DMS79 (cell line): ENCODE results near the gene DNAAF1.
"Not testable (repeated sequence)": the region's sequence is repeated elsewhere in the genome, so short reads cannot be mapped to it uniquely, and the experiment has no call there.

Experiments used
- DNase-seq: peaks from one replicate; lab custom pipeline; 2025; lab: John Stamatoyannopoulos, UW

The DNAAF1 gene

DNA sequence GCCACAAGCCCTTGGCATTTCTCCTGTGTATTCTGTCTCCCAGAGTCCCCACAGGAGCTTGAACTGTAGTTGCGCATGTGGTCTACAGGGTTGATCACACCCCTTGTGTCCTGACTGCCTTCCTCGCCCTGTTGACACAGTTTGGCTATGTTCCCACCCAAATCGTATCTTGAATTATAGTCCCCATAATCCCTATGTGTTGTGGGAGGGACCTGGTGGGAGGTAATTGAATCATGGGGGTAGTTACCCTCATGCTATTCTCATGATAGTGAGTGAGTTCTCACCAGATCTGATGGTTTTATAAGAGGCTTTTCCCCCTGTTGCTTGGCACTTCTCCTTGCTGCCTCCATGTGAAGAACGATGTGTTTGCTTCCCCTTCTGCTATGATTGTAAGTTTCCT, 67.0 kb downstream of the DNAAF1 start:
- DNase-seq, result no peak

DNA sequence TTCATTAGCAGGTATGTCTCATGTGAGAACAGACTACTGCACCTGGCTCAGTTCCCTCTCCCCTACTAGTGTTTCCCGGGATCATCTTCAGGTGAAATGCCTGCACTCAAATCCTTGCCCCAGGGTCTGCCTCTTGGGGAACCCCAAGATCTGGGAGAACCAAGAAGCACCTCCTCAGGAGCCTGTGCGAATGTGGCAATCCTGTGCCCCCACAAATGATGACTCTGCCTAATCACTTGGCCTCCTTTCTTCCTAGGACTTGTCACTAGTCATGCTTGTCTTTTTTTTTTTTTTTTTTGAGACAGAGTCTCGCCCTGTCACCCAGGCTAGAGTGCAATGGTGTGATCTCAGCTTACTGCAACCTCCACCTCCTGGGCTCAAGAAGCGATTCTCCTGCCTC, 67.5 kb downstream of the DNAAF1 start:
- no peak for DNase-seq

DNA sequence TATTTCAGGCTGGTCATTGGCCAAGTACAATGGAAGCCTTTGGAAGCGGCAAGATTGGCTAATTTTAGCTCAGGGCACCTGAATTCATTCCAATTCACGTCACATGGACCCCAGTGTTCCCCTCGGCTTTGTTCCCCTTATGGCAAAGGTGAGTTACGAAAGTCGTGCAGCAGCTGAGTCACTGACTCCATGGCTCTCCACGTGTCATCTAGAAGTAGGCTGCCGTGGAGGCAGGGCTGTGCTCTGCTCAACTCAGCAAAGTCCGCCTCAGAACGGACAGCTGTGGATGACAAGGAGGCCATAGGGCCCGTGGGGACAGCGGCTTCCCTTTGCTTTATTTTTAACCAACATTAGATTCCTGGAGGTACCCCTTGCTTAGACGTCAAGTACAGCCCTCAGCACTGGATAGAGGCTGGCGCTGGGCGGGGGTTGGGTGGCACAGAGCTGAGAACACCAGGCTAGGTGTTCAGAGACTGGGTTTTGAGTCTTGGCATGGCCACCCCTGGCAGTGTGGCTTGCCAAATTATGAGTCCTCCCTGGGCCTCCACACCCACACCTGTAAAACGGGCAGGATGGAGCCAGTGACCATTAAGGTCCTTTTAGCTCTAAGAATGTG, 69.5 kb downstream of the DNAAF1 start:
- no peak for DNase-seq

DNA sequence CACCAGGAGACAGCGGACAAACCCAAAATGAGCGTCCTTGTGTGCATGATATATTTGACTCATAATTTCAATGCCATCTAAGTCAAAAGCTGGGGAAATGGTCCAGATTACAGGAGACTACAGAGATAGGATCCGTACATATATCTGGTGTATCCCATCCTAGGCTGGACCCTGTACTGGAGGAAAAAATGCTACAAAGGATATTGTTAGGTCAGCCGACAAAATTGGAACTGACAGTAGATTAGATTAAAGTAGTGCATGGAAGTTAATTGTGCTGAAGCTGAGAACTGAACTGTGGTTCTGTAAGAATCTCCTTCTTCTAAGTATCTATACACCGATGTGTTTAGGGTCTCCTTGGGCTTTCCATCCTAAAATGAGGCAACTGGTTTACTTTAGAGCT, 70.4 kb downstream of the DNAAF1 start:
- DNase-seq, result no peak

DNA sequence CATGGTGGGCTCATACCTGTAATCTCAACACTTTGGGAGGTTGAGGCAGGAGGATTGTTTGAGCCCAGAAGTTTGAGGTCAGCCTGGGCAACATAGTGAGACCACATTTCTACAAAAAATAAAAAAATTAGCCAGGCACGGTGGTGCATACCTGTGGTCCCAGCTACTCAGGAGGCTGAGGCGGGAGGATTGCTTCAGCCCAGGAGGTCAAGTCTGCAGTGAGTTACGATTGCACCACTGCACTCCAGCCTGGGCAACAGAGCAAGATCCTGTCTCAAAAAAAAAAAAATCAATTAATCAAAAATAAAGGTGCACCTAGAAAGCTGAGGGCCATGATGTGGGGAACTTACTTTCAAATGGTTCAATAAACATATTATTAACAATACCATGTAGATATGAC, 71.0 kb downstream of the DNAAF1 start:
- not testable (repeated sequence) for DNase-seq

DNA sequence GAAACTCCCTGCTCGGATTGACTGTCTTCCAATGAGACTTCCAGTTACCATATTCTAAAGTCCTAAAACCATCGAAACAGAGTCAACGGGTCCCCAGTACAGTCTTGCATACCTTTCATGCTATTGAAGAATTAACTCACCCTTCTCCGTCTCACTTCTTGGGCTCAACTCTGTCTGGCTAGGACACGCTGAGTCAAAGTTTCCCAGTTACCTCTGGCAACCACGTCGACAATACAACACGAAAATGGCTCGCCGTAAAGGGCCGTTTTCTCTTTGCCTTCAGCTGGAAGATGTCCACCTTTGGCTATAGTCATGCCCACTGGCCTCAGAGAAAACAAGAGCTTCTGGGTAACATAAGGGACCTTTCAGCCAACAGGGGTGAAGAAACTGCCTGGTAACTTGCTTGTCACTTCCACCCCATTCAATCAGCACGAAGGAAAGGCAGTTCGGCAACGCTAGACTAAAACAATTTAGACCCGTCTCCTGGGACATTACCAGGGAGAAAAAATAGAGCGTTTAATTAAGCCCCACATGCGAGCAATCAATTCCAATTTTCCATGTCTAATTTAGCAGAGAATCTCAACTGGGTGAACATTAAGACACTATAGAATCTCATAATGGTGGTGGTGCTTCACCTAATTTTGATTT, 73.2 kb downstream of the DNAAF1 start:
- no peak for DNase-seq

DNA sequence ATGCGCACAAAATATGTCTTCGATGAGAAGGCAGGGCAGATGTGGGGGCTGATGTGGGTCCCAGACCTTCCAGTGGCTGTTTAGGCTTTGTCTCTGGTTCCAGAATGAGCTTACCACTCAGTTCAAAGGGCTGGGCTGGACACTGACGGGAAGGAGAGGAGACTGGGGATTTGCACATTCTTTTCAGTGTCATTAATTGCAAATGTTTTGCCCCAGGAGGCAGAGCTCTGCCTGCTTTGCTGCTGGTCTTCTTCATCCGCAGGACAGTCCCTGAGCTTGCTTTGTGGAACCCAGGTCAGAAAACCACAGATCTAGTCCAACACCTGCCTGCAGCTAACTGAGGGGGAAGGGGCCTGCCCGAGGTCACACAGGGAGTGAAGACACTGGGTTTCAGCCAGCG, 73.8 kb downstream of the DNAAF1 start:
- DNase-seq, result no peak

DNA sequence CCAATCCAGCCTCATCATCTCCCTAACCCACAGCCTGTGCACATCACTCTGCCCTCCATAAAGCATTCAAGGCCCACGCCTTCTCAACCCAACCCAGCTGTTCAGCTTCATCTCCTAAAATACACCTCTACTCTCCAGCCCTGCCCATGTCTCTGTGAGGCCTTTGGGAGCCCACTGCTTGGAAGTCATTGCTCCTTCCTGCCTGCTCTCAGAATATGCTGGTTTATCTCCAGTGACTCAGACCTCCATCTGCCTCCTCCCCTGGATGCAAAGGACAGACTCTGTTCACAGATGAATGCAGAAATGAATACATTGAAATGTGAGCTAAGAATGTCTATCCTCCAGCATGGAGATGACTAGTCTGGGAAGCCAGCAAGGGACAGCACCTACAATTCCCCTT, 75.7 kb downstream of the DNAAF1 start:
- no peak for DNase-seq

DNA sequence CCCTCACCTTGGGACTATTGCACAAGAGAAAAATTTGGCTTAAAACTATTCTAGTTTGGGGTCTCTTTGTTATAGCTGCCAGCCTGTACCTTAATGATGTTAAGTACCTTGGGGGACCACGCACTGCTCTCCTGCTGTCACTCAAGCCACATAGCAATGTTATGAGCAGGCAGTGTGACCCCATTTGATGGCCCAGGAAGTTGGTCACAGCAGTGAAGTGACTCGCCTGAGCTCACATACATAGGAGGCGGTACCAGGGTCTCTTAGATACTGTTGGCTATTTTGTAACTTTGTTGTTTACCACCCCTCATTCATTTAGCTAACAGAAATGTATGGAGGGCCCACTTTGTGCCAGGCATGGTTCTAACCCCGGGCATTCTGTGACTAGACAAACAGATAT, 78.3 kb downstream of the DNAAF1 start:
- no peak for DNase-seq

DNA sequence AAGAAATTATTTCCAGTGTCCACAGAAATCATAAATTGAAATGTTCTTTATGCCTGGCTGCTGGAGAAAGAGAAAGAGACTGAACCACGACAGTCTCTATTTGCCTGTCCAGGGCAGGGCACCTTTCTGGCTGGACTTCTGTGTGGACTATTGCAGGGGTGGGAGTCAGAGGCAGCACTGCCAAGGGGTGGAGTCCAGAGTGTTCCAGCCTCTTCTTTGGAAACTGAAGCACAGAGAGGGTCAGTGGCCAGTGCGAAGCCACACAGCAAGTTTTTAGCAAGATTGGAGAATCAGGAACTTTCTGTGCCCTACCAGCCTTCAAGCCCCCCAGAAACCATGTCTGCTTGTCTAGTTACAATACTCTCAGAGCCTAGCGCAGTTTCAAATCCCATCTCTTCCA, 79.4 kb downstream of the DNAAF1 start:
- no peak for DNase-seq

DNA sequence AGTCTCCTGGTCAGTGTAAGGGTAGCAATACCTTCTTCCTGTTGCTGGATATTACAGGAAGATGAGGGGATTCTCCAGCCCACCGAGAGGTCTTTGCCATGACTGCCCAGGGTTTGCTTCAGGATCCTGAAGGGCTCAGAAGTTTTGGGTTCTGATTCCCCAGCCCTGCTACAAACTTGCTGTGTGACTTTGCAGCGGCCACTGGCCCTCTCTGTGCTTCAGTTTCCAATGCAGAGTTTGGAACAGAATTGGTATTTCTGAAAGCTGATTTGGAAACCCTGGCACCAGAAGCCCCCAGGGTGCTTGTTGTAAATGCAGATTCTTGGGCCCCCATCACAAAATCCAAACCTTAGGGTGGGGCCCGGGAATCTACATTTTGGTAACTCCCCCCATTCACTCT, 80.0 kb downstream of the DNAAF1 start:
- no peak for DNase-seq

DNA sequence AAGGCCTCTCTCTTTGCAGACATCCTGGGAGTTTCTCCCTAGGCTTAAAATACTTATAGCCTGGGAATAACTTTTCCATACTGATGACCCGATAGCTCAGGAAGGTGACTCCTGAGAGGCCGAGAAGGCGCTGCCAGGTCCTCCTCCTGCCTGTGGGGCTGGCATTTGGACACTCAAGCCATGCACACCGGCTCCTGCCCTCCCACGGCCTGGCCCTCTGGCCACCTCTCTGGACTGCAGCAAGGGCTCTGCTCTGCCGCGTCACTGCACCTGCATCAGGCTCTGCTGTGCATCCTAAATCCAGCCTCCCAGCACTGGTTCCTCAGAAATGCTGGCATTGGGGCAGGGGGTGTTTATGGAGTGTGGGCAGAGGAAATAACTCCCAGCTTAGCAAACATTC, 80.5 kb downstream of the DNAAF1 start:
- DNase-seq, result no peak

DNA sequence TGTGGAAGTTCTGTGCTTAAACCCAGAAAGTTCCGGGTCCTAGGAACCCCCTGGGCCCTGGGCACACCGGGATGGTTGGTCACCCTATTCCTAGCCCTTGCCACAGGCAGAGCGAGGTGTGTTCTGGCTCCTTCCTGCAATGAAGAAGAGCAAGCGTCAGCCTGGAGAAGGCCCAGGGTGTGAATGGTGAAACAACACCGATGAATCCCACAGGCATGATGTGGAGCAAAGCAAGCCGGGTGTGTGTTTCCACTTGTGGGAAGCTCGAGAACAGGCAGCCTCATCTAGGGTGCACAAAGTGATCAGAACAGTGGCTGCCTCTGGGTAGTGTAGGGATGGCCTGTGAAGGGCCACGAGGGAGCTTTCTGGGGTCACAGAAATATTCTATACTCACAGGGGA, 80.9 kb downstream of the DNAAF1 start:
- no peak for DNase-seq
